ENCODE results near the gene MC1R. TPM values are rescaled to one million over a fixed set of nuclear protein-coding genes. Genes with fewer than 3 reads are reported as not detected.

Gene MC1R
- total and polyA plus RNA-seq, 4 donors, result 0.19 to 3.3 (median 0.30) TPM

- WGBS, result 95% methylated on average over 14 of the region's 14 CpGs
- TF ChIP-seq RXRA (IDR thresholded peaks at IDR 0.05), result no peak
- no peak for TF ChIP-seq CTCF (IDR thresholded peaks at IDR 0.05; ENCODE audit: low read depth, low read length, missing input control)
- no peak for TF ChIP-seq FOXA2 (IDR thresholded peaks at IDR 0.05)
- TF ChIP-seq TAF1 (conservative IDR thresholded peaks at IDR 0.05), result no peak
- no peak for TF ChIP-seq EGR1 (IDR thresholded peaks at IDR 0.05; ENCODE audit: low read depth in 2 of 2)
- no peak for TF ChIP-seq FOXA1 (IDR thresholded peaks at IDR 0.05)
- TF ChIP-seq YY1 (IDR thresholded peaks at IDR 0.05), result no peak
- no peak for TF ChIP-seq ZBTB33 (IDR thresholded peaks at IDR 0.05)
- no peak for TF ChIP-seq ATF3 (IDR thresholded peaks at IDR 0.05)
- TF ChIP-seq HNF4G (IDR thresholded peaks at IDR 0.05), result no peak
- TF ChIP-seq MAX (IDR thresholded peaks at IDR 0.05), result no peak
- TF ChIP-seq REST (IDR thresholded peaks at IDR 0.05), result no peak
- Histone ChIP-seq H3K9me3 (ENCODE audit: control insufficient read depth in 4 of 4, low read length in 3 of 4) (no peaks in the 10 kb centered on the region), H3K4me3 (ENCODE audit: low read depth in 1 of 3, low read length in 3 of 3) (no peak overlapping the region), H3K27ac (ENCODE audit: low read depth in 1 of 2, low read length in 2 of 2) (no peak overlapping the region), H3K9ac (ENCODE audit: low read depth in 1 of 2, low read length in 2 of 2) (no peak overlapping the region), H3K27me3 (ENCODE audit: control insufficient read depth in 4 of 4, insufficient read depth in 4 of 4, low read length in 3 of 4) (no peaks in the 10 kb centered on the region), H3K36me3 (ENCODE audit: control insufficient read depth in 4 of 4, insufficient read depth in 3 of 4, low read depth in 1 of 4, low read length in 3 of 4) (peaks cover 13 to 32% (median 16%) of the 10 kb centered on the region in 4 donors), H3K4me1 (ENCODE audit: control insufficient read depth in 4 of 4, insufficient read depth in 4 of 4, low read length in 3 of 4) (no peaks in the 10 kb centered on the region)
- no peak for DNase-seq (ENCODE audit: low spot score)
These were observed 7.3 kb upstream of the MC1R start for GRCh38 chr16:89911375-89911774.

GRCh38 chr16:89912143-89912542 lies 6.5 kb upstream of the MC1R start:
- Histone ChIP-seq H3K9ac (ENCODE audit: low read depth in 1 of 2, low read length in 2 of 2) (no peak overlapping the region), H3K4me1 (ENCODE audit: control insufficient read depth in 4 of 4, insufficient read depth in 4 of 4, low read length in 3 of 4) (no peaks in the 10 kb centered on the region), H3K27me3 (ENCODE audit: control insufficient read depth in 4 of 4, insufficient read depth in 4 of 4, low read length in 3 of 4) (no peaks in the 10 kb centered on the region), H3K9me3 (ENCODE audit: control insufficient read depth in 4 of 4, low read length in 3 of 4) (no peaks in the 10 kb centered on the region), H3K27ac (ENCODE audit: low read depth in 1 of 2, low read length in 2 of 2) (no peak overlapping the region), H3K36me3 (ENCODE audit: control insufficient read depth in 4 of 4, insufficient read depth in 3 of 4, low read depth in 1 of 4, low read length in 3 of 4) (peaks cover 8 to 25% (median 8%) of the 10 kb centered on the region in 4 donors), H3K4me3 (ENCODE audit: low read depth in 1 of 3, low read length in 3 of 3) (no peak overlapping the region)
- TF ChIP-seq ATF3 (IDR thresholded peaks at IDR 0.05), result no peak
- TF ChIP-seq REST (IDR thresholded peaks at IDR 0.05), result no peak
- no peak for TF ChIP-seq HNF4G (IDR thresholded peaks at IDR 0.05)
- no peak for TF ChIP-seq SP1 (IDR thresholded peaks at IDR 0.05)
- TF ChIP-seq FOXA1 (IDR thresholded peaks at IDR 0.05), result no peak
- TF ChIP-seq MAX (IDR thresholded peaks at IDR 0.05), result no peak
- TF ChIP-seq GABPA (IDR thresholded peaks at IDR 0.05 in 1 of 2, conservative IDR thresholded peaks at IDR 0.05 in 1 of 2), result no peak
- TF ChIP-seq RAD21 (IDR thresholded peaks at IDR 0.05), result no peak
- no peak for TF ChIP-seq CTCF (IDR thresholded peaks at IDR 0.05; ENCODE audit: low read depth, low read length, missing input control)
- DNase-seq (ENCODE audit: low spot score), result no peak
- WGBS, result 96% methylated on average over 13 of the region's 13 CpGs
